GM18502 (cell line): ENCODE measurements around the gene THSD4.

Experiments
- ATAC-seq: cut with Tn5 transposase; IDR thresholded peaks from one replicate; pipeline ENCODE4 v1.9.1; 2021; ENCODE audit warnings: mild to moderate bottlenecking; ENCODE audit not compliant: unreplicated experiment, poor library complexity

The THSD4 gene

DNA sequence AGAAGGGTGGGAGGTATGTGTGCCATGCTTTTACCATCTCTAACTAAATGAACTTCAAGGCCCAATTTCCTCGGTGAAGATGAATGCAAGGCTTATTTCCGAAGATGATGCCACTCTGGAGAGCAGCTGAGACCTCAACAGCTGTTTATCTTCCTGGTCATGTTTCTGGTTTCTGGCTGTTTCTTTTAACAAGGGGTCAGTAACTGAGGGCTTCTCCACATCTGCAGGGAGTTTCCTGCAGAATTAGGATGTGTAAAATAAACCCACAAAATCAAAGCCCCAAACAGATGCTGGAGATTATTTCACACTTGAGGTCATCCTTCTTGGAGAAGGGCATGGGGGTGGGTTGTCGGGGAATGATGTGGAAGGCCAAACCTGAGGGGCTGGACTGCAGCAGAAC lies 220.3 kb downstream of the THSD4 start:
- no peak for ATAC-seq

DNA sequence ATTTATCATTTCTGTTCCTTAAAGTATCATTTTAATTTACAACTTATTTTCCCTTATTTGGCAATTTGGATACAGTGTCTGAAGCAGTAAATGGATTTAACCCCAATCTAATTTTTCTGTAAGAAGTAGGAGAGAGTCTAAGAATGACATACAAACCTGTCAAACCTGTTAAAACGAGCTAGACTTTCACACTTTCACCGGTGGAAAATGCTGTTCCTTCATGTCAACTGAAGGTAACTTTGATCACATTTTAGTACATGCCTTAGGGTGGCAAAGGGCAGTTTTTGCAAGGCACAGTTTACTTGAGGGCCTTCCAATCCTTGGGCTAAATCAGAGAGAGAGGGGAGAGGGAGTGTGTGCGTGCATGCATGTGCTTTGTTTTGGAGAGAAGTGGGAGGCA lies 221.4 kb downstream of the THSD4 start:
- no peak for ATAC-seq

GRCh38 chr15:71337197-71337845 lies 222.1 kb downstream of the THSD4 start:
- ATAC-seq: no peak

- ATAC-seq: no peak
Measured at GRCh38 chr15:71338265-71338664, 223.0 kb downstream of the THSD4 start.

- ATAC-seq: no peak
Measured at GRCh38 chr15:71338827-71339542, 223.7 kb downstream of the THSD4 start.

GRCh38 chr15:71341811-71342550 lies 226.7 kb downstream of the THSD4 start:
- no peak for ATAC-seq

GRCh38 chr15:71342658-71343057 lies 227.4 kb downstream of the THSD4 start:
- no peak for ATAC-seq

DNA sequence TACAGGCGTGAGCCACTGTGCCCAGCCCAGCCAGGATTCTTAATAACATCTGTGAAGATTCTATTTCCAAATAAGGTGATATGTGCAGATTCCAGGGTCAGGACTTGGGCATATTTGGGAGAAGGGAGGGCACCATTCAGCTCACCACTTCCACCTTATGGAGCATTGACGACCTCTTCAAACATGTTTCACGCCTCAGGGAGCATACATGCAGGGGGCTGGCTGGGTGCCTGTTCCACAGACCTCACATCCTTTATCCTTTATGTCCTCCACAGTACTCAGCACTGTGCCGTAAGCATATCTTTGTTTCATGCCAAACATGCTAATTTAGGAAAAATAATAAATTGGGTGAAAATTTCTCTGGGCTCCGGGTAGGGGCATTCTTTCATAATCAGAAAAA lies 229.0 kb downstream of the THSD4 start:
- no peak for ATAC-seq

DNA sequence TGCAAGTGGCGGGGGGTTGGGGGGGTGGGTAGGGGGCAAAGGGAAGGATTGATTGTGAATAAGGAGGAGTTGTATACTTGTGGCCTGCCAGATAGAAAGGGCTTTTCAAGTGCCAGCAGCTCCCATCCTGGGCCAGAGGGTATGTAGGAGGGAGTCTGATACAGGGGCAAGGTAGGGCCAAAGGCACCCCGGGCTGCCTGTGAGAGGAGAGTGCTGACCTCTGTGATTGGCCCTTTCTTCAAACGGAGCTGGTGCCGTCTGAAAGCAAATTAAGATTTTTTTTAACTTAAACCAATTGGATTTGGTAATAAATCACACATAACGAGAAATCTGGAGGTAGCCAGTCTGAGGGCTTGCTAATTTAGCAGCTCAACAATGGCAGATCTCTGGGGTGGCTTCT lies 229.9 kb downstream of the THSD4 start:
- no peak for ATAC-seq

- no peak for ATAC-seq
Measured at GRCh38 chr15:71346464-71346863, 231.2 kb downstream of the THSD4 start.

GRCh38 chr15:71348597-71348996 lies 233.3 kb downstream of the THSD4 start:
- no peak for ATAC-seq

GRCh38 chr15:71349336-71349735 lies 234.1 kb downstream of the THSD4 start:
- ATAC-seq: no peak

DNA sequence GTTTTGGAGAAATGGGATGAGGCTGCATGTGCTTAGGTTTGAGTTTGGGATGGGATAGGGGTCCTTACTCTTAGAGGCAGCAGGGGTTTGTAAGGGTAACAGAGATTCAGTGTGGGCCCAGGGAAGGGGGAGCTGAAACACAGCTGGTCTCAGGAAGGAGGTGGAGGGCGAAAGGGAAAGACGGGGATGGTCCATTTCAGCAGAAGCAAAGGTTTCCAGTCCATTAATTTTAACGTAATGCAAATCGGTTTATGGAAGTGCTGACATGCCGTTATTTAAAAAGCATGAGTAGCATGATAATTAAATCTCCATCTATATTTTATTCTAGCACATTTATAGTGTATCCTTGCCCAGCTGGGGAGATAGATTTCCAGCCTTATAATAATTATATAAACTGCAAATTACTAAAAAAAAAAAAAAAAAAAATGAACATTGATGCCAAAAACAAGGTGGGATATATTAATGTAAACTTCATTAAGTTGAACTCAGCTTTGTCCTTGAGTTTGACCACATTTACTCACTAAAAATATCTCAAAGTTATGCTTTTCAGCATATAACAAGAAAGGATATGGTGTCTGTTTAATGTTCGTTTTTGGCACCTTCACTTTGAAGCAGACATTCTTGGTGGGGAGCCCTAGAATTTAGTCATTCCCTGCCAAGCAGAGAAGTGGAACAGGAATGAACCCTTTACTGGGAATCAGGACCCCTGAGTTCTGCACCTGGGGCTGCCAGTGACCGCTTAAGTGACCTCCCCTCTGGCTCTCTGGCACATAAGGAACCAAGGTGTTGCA lies 234.7 kb downstream of the THSD4 start:
- ATAC-seq: no peak

GRCh38 chr15:71350622-71351378 lies 235.5 kb downstream of the THSD4 start:
- ATAC-seq: no peak

- no peak for ATAC-seq
Measured at GRCh38 chr15:71352125-71352524, 236.9 kb downstream of the THSD4 start.

GRCh38 chr15:71352765-71353164 lies 237.5 kb downstream of the THSD4 start:
- ATAC-seq: no peak

DNA sequence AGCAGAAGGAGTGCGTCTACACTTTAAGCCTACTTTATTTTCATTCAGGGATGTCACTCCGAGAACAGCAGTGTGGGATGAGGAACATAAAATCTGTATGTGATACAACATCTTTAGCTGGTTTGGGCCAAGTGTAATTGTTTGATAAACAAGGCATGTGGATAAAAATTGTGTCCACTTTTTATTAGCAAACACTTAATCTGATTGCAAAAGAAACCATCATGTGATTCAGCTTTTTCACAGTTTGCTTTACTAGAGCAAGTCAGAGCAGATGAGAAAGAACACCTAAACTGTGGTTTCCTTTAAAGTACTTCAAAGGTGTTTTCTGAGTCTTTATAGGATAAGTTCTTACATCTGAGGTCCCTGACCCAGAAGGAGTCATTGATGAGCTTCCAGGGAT lies 237.9 kb downstream of the THSD4 start:
- no peak for ATAC-seq

GRCh38 chr15:71355268-71355667 lies 240.0 kb downstream of the THSD4 start:
- no peak for ATAC-seq

GRCh38 chr15:71357321-71357732 lies 242.1 kb downstream of the THSD4 start:
- ATAC-seq: no peak

- no peak for ATAC-seq
Measured at GRCh38 chr15:71357967-71358366, 242.7 kb downstream of the THSD4 start.
